K562 treated with DMSO at 1 percent for 24 hours (cell line): ENCODE results near the gene PPP2R3A. TPM values are rescaled to one million over a fixed set of nuclear protein-coding genes. Genes with fewer than 3 reads are reported as not detected.

Experiments used
- total RNA-seq: library from RNA; unstranded; fragments of 300-600 nt; gene quantifications from 2 replicates; pipeline ENCODE4 v1.2.3, GENCODE V29; 2022; ENCODE audit warnings: low read depth; ENCODE audit not compliant: insufficient read depth

PPP2R3A gene, protein sequence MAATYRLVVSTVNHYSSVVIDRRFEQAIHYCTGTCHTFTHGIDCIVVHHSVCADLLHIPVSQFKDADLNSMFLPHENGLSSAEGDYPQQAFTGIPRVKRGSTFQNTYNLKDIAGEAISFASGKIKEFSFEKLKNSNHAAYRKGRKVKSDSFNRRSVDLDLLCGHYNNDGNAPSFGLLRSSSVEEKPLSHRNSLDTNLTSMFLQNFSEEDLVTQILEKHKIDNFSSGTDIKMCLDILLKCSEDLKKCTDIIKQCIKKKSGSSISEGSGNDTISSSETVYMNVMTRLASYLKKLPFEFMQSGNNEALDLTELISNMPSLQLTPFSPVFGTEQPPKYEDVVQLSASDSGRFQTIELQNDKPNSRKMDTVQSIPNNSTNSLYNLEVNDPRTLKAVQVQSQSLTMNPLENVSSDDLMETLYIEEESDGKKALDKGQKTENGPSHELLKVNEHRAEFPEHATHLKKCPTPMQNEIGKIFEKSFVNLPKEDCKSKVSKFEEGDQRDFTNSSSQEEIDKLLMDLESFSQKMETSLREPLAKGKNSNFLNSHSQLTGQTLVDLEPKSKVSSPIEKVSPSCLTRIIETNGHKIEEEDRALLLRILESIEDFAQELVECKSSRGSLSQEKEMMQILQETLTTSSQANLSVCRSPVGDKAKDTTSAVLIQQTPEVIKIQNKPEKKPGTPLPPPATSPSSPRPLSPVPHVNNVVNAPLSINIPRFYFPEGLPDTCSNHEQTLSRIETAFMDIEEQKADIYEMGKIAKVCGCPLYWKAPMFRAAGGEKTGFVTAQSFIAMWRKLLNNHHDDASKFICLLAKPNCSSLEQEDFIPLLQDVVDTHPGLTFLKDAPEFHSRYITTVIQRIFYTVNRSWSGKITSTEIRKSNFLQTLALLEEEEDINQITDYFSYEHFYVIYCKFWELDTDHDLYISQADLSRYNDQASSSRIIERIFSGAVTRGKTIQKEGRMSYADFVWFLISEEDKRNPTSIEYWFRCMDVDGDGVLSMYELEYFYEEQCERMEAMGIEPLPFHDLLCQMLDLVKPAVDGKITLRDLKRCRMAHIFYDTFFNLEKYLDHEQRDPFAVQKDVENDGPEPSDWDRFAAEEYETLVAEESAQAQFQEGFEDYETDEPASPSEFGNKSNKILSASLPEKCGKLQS (N-terminal part only)
- 0.10 TPM in 1 of 2 replicates, not detected in the other for total RNA-seq

DNA sequence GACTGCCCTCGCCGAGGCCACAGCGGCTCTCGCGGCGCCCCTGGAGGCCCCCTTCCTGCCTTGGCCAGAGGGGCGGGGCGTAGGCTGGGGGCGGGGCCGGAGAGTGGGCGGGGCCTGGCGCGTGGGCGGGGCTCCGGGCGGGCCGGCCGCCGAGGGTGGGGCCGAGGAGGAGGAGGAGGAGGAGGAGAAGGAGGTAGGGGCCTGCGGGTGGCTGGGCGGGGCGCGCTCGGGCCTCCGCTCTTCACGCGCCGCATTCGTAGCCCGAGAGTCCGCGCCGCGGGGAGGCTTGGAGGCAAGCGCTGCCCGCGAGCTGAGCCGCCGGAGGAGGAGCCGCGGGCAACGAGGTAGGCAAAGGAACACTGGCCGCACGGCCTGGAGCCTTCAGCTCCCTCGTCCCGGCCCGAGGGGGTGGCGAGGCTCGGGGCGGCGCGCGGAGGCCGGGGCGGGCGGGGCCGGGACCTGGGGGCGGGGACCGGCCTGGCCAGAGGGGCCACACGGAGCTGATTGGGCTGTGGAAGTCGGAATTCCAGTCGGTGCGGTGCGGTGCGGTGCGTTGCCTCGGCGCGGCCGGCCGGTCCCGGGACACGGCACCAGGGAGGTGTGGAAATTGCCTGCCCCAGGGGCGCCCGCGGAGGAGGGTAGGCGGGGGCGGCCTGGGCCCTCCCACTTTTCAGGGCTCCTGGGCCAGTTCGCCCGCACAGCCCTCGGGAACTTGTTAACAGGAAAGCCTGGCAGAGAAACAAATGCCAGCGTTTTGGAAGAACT, at the start of gene PPP2R3A:
PPP2R3A (plus strand) TSS at position 223 of the 765 bp plus-strand sequence. CDS start 35,771 bp downstream, outside the sequence.

DNA sequence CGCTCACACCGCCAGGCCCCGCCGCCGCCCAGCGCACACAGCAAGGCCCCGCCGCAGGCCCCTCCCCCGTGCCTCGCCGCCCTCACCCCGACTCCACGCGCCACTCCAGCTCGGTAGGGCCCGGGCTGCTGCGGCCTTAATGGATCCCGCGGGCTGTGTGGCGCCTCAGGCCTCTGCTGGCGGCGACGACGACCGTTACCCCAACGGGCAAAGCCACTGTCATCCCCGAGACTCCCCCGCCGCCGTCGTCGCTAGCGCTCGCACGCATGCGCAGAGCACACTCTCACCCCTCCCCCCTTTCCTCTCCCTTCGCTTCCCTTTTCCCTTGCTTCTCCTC, 230.5 kb downstream of the PPP2R3A start, which contains the start of gene MSL2:
MSL2 (minus strand) TSS at position 272 of the 337 bp plus-strand sequence. CDS start 1,222 bp downstream, outside the sequence.

Other genes with a start within 250 kb of the PPP2R3A start
- gene MSL2, start 230.6 kb downstream of the PPP2R3A start, total RNA-seq, result 7.6 and 8.9 TPM in 2 replicates